HG02852 (cell line): Measurements from ENCODE around the gene SLC34A1.
"Not testable (repeated sequence)": the region's sequence is repeated elsewhere in the genome, so short reads cannot be mapped to it uniquely, and the experiment has no call there.

ENCODE experiments used
- ATAC-seq: cut with Tn5 transposase; IDR thresholded peaks from one replicate; pipeline ENCODE4 v1.9.1; 2021; ENCODE audit warnings: mild to moderate bottlenecking, moderate library complexity; ENCODE audit not compliant: unreplicated experiment

Gene SLC34A1

DNA sequence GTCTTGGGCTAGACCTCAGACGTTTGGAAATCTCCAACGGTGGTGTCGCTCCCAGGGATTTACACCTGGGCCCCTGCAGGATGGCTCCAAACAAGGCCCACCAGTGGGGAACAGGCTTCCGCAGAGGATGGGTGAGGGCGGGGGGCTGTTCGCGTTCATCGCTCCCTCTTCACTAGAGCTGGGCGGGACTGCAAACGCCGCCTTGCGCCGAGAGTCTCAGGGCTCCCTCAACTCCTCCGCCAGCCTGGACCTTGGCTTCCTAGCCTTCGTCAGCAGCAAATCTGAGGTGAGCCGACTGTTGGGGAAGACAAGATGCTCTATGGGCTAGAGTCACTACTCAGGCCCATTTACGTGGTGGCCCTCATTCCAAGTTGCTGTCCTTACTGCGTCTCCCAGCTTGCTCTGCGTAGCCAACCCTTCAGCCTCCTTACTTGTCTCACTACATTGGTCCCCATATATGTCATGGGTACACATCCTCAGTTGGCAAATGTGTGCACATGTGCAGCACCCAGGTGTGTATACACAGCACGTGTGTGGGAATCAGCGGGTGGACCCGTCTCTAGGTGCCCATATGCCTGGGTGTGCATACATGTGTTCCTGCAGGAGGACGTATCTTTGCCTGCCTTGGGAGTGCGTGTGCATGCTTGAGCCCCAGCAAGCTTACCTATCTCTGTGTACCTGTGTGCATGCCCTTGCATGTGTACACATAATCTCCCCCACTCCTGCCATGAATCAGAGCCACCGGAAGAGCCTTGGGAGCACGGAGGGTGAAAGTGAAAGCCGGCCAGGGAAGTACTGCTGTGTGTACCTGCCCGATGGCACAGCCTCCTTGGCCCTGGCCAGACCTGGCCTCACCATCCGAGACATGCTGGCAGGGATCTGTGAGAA is 16.0 kb upstream of the SLC34A1 start:
- ATAC-seq: no peak

DNA sequence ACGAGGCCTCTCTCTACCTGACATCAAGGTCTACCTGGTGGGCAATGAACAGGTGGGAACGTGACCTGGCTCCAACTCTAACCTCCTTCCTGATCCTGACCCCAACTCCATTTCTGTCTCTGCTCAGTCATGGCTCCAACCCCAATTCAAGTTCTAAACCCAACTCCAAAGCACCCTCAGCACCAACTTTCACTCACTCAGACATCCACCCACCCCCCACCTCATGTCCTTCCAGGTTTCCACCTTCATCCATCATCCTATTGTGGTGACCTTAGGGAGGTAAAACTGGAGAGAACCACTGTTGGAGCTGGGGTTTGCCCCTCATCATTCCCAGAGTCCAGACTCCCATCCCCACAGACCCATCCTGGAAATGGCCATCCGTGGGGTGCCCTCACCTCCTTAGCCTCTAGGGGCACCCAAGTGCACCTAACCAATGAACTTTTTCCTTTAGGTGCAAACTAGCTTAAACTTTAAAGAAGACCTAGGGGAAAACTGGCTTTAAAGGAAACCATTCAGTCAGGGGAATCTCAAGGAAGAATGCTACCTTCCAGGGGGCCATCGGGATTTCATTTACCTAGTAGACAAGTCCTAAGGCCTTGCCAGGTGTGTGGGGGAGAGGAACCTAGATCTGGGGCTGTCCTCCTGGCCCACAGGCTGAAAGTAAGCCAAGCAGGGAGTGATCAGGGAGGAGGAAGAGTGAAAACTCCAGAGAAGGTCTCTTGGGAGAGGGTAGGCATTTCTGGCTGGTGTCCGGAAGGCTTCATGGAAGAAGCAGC is 15.2 kb upstream of the SLC34A1 start:
- no peak for ATAC-seq

DNA sequence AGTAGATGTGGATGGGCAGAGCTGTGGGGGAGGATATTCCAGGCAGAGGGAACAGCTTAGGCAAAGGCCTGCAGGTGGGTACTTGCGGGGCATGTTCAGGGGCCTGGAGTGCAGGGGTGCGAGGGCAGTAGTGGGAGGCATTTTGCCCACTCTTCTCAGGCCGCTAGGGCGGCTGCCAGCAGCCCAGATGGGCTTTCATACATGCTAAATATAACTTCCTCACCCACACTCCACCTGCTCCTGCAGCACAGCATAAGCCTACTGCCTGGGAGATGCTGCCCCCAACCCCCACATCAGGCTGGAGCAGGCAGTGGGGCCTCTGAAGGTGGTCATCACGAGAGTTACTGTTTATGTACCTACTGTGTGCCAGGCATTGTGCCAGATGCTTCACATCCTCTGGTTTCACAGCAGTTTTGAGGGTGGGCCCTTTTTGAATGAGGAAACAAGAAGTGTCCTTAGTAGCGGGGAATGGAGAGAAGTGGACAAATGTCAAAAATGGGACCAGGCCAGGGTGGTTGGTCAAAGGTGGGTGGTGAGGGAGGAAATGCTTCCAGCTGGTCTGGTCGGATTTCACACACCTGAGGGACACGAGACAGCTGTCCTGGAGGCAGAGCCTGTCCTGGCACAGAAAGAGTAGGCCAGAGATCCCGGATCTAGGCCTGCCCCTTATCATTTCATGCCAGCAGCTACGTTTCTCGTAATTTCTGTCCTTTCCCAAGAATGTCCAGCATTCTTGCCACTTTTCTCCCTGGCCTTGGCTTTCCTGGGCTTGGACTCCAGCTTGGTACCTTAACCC is 14.4 kb upstream of the SLC34A1 start:
- ATAC-seq: no peak

DNA sequence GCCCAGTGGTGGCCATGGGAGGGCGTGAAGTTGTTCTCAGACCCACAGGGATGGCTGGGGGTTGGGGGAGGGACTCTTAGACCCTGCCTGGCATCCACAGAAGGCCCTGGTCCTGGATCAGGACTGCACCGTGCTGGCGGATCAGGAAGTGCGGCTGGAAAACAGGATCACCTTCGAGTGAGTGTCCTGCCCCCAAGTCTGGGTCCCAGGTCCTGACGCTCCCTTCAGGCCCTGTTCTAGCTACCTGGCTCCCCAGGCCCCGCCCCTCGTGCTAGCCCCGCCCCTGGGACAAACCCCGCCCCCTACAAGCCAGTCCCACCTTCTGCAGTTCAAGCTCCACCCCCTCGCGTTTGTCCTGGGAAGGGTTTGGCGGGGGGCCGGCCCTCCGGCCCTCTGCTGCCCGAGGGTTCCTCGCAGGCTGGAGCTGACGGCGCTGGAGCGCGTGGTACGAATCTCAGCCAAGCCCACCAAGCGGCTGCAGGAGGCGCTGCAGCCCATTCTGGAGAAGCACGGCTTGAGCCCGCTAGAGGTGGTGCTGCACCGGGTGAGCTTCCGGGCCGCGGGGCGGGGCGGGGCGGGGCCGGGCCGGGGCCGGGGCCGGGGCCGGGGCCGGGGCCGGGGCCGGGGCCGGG is 13.6 kb upstream of the SLC34A1 start:
- peak; percentile 53 for ATAC-seq

DNA sequence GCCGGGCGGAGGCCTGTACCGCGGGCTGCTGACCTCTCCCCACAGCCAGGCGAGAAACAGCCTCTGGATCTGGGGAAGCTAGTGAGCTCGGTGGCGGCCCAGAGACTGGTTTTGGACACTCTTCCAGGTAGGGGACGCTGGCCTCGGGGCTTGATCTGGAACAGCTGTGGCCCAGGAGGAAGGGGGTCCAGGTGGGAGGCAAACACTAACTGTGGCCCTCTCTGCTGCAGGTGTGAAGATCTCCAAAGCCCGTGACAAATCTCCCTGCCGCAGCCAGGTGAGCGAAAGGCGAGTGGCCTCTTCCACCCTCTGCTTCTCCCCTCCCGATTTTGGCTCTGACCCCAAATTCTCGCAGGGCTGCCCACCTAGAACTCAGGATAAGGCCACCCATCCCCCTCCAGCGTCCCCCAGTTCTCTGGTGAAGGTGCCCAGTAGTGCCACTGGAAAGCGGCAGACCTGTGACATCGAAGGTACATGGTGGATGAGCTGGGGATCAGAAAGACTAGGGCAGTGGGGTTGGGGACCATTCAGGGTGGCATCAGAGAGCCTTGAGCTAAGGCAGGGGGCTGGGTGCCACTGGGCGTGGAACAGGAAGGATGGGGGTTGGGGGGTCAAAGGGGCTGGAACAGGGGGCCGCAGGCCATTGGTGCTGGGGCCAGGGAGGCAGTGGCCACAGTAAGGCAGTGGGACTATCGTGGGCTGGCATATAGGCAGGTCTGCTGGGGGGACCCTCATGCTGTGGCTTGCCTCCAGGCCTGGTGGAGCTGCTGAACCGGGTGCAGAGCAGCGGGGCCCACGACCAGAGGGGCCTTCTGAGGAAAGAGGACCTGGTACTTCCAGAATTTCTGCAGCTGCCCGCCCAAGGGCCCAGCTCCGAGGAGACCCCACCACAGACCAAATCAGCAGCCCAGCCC is 12.9 kb upstream of the SLC34A1 start:
- no peak for ATAC-seq

DNA sequence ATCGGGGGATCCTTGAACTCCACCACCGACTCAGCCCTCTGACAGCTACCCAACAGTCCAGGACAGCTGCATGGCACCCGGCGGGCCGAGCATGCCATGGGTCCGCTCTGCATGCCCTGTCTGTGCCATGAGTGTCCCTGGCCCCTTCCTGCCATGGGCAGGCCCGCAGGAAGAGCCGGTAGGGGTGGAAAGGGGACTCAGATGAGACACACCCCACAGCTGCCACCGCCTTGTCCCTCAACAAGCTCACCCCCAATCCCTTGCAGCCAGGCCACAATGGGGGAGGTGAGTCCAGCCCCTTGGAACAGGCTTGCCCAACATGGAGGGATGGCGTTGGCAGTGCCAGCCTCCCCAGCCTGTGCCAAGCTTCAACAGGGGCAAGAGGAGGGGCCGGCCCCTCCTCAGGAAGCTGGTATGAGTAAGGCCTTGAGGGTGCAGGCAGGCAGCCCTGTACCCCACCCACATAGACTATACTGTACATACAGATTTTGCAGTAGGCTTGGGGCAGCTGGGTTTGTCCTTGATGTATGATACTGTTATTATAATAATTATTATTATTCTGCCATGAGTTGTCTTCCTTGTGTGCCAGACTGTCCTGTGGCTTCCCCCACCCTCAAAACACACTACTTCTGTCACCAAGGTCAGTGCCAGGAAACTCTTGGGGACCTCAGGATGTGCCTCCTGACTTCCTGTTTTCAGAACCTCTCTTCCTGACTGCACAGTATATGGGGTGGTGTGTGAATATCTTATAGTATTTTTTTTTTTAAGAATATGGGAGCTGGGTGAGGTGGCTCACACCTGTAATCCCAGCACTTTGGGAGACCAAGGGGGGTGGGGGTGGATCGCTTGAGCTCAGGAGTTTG is 12.0 kb upstream of the SLC34A1 start:
- ATAC-seq: no peak

DNA sequence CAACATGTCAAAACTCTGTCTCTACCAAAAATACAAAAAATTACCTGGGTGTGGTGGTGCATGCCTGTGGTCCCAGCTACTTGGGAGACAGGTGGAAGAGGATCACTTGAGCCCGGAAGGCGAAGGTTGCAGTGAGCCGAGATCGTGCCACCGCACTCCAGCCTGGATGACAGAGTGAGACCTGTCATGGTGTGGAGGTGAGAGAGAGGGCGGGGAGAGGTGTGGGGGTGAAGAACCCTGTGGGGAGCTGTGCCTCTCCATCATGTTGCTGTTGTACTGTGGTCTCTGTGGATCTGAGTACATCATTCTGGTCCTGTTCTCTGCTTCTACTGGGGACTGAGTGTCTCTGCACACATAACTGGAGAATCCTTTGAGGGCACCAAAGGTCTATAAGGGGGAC is 11.3 kb upstream of the SLC34A1 start:
- no peak for ATAC-seq

DNA sequence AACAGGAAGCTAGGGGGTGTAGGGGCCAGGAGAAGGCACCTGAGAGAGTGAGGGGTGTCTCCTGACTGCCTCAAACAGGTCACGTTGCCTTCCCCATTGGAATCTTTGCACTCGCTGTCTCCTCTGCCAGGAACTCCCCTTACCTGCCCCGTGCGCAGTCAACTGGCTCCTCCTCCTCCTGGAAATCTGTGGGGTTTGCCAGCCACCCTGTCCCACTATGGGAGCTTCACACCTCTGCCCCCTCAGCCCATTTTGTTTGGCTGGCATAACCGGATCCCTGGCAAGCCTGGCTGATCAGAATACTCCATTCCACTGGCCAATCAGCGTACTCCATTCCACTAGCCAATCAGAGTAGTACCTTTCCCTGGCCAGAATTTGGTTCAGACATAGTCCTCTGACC is 10.4 kb upstream of the SLC34A1 start:
- ATAC-seq: no peak

DNA sequence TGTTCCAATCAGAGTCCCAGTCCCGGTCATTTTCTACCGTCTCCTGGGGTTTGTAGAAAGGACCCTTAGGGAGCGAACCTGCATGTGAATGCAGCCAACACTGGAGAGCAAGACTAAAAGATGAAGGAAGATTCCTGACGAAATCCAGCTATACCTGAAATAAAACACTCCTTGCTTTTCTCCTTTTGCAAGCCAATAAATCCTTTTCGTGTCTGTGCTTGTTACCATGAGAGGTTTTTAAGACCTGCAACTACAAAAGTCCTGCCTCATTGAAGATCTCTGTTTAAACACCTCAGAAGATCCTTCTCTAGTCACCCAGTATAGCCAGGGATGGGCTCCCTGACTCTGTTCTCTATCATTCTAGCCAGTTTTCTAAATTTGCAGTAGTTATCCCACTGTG is 10.0 kb upstream of the SLC34A1 start:
- ATAC-seq: no peak

DNA sequence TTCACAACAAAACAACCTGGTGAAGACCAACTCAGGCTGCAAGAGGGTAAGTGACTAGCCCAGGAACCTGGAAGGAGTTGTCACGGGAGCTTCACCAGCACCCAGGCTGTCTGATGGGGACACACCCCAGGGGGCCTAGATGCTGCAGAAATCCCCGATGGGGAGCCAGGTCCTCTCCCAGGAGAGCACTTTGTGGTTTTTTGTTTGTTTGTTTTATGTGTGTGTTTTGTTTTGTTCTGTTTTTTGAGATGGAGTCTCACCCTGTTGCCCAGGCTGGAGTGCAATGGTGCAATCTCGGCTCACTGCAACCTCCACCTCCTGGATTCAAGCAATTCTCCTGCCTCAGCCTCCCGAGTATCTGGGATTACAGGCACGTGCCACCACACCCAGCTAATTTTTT is 8.7 kb upstream of the SLC34A1 start:
- ATAC-seq: not testable (repeated sequence)

DNA sequence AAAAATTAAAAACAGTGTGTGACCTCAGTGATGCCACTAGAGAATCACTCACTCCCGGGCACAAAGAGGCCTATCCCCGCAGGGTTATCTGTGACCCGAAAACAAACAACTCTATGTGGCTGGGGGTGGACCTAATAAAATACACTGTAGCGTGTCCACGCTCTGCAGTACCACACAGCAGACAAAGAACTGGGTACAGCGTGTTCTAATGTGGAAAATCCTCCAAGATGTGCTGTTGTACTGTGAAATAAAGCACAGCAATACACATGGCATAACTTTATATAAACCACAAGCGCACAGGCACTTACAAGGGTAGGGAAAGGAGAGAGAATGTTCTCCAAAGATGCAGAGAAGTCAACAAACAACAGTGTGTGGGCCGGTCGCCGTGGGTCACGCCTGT is 8.1 kb upstream of the SLC34A1 start:
- ATAC-seq: no peak

DNA sequence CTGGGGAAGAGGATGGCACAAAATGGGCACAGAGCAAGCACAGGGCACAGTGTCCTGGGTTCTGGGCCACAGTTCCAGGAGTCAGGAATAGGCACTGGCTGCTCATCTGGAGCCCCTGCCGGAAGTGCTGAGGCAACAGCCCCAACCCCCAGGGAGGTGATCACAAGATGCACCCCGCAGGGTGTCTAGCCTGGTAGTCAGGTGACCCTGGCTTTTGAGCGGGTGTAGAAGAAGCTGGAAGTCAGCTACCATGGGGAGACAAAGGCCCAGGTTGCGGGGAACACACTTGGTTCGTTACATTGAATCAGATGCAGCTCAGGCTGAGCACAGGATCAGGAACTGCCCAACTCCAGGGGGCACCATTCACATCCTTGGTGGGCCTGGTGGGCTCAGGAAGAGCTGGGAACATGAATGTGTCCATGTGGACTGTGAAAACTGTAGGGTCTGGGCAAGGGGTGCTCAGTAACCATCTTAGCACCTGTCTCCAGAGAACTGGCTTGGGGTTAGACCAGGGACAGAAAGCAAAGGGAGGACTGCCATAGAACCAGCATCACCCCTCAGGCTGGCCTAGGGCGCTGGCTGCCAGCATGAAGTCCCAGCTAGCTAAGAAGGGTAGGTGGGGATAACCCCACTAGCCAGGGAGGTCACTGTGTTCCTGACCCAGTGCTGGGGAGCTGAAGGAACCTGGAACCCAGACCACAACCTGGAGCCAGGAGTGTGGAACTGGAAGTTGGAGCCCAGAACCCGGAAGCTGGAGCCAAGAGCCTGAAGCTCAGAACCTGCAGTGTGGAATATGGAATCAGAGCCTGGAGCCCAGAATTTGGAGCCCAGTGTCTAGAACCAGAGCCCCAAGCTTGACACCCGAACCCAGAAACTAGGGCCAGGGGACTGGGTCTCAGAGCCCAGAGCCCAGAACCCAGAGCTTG is 6.1 kb upstream of the SLC34A1 start:
- no peak for ATAC-seq

DNA sequence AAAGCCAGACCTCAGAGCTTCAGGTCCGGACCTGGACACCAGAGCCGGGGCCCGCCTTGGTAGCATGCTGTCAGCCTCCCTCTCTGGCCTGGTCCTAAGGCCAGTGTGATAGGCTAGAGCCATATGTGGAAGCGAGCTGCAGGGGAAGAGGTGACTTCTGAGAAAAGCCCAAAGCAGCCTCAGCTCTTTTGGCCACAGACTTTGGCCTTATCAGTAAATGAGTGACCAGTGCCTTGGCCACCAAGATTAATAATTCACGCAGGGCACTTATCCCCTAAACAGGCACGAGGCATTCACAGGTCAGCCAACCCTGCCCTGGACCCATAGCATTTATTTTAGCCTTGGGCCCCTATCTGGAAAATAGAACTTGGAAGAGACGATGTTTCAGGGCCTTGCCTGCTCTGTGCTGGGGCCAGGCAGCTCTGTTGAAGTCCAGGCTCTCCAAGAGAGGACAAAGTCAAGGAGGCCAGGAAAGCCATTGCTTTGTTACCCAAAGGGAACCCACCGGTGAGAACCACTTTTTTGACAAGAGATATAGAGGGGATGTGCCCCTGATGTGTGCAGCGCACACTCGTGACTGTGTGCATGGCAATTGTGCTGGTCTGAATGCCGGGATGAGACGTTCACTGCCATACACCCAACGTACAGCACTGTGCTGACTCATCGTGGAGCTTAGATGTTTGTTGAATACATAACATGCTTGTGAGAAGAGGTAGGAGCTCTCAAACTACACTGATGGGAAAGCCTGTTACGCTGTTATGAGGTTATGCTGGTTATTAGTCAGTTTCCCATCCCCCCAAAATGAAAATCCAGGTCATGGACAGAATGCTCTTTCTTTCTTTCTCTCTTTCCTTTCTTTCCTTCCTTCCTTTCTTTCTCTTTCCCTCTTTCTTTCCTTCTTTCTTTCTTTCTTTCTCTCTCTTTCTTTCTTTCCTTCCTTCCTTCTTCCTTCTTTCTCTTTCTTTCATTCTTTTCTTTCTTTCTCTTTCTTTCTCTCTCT is 5.0 kb upstream of the SLC34A1 start:
- no peak for ATAC-seq

DNA sequence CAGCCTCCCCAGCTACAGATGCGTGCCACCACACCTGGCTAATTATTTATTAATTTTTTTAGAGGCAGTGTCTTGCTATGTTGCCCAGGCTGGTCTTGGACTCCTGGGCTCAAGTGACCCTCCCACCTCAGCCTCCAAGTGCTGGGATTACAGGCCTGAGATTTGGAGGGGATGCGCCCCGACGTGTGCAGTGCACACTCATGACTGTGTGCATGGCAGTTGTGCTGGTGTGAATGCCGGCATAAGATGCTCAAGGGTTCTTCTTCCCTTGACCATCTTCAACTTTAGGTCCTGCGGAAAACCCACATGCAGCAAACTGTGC is 3.5 kb upstream of the SLC34A1 start:
- no peak for ATAC-seq

DNA sequence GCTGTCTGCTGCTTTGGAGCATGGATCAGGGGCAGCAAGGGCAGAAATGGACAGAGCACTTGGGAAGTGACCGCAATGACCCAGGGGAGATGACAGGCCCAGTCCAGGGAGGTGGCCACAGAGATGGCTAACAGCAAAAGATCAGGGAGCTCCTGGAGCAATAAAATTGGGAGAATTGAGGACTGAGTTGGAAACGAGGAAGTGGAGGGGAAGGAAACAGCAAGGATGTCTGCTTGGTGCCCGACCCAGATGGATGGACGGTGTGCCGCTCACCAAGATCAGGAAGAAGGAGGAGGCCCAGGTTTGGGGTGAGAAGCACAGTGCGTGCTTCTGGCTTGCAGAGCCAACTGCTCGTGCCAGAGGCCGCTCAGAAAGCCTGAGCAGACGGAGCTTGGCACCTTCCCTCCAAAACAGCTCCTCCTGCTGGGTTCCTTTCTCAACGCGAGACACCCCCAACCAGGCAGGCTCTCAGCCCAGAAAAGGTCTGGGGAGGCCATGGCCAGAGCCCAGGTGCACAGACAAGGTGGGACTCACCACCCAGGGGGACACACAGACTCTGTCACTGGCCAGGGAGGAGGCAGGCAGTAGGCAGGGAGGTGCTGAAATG is 1.7 kb upstream of the SLC34A1 start:
- ATAC-seq: no peak

DNA sequence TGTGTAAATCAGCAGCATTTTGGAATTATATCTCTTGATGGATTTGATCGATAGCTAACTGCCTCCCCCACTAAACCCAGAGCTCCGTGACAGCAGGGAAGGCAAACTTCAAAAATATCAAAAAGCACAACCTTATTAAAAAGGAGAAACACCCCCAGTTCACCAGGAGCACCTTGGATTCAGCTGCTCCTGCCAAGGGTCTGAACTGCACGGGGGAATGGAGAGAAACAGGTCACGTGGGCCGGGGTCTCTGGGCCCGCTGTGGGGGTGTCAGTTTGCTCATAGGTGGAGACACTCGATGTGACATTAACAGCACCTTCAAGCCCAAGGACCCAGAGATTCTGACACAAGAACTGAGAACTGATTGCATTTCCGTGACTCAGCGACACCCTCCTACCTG is 1.1 kb upstream of the SLC34A1 start:
- ATAC-seq: no peak
